Naive thymus-derived CD4-positive, alpha-beta T cell (primary cell): ENCODE data around the gene BHMT2. TPM values are rescaled to one million over a fixed set of nuclear protein-coding genes. Genes with fewer than 3 reads are reported as not detected.

ENCODE experiments used
- ATAC-seq: fragments of 150-1000 bp; cut with Tn5 transposase; 2 replicates; pipeline ENCODE4 v1.10.0; 2021; ENCODE audit warnings: mild to moderate bottlenecking, moderate library complexity
- CTCF ChIA-PET: fragments of 350-600 bp; sonication (Branson Sonifier 250); formaldehyde crosslinking; loops from one replicate; lab custom pipeline; 2021; ENCODE audit warnings: antibody characterized with exemption; lab: Charles Lee
- POLR2A ChIA-PET: fragments of 350-600 bp; sonication (Branson Sonifier 250); formaldehyde crosslinking; loops from one replicate; lab custom pipeline; 2021; ENCODE audit warnings: antibody characterized with exemption, inconsistent platforms; lab: Charles Lee
- DNase-seq, 9 donors: peaks; one replicate each; pipeline versions ENCODE4 v3.0.0 to v3.0.0-alpha.2; 2020 to 2022; ENCODE audit warnings: mixed read lengths in 1 of 9
- H3K27ac ChIP-seq: one replicate; pipeline ENCODE4 v1.7.0; 2013; ENCODE audit warnings: mild to moderate bottlenecking, low read depth, low read length, moderate library complexity
- H3K27me3 ChIP-seq, 2 donors: one replicate each; pipeline ENCODE4 v1.7.0; 2013; ENCODE audit warnings: low read length in 2 of 2, mild to moderate bottlenecking in 2 of 2, moderate library complexity in 2 of 2; ENCODE audit not compliant: control insufficient read depth in 2 of 2, insufficient read depth in 2 of 2
- H3K36me3 ChIP-seq, 3 experiments: 1 replicate in 2 of 3; 2 replicates in 1 of 3; pipeline ENCODE4 v1.7.0; 2013; ENCODE audit warnings: low read length in 3 of 3, mild to moderate bottlenecking in 3 of 3, moderate library complexity in 1 of 3; ENCODE audit not compliant: insufficient read depth in 3 of 3, control insufficient read depth in 2 of 3
- H3K4me1 ChIP-seq, 2 donors: one replicate each; pipeline ENCODE4 v1.7.0; 2013; ENCODE audit warnings: low read length in 2 of 2, mild to moderate bottlenecking in 2 of 2, moderate library complexity in 1 of 2; ENCODE audit not compliant: control insufficient read depth in 2 of 2, insufficient read depth in 2 of 2
- H3K4me3 ChIP-seq: 2 replicates; pipeline ENCODE4 v1.7.0; 2013; ENCODE audit warnings: mild to moderate bottlenecking, low read length
- H3K9me3 ChIP-seq, 3 experiments: 1 replicate in 2 of 3; 2 replicates in 1 of 3; pipeline ENCODE4 v1.7.0; 2013; ENCODE audit warnings: low read length in 3 of 3; ENCODE audit not compliant: control insufficient read depth in 2 of 3
- H3K27ac Mint-ChIP-seq, 9 donors: one replicate each; pipeline ENCODE4 v1.8.0; 2020 to 2022; ENCODE audit warnings: mixed read lengths in 9 of 9, mild to moderate bottlenecking in 8 of 9, moderate library complexity in 5 of 9, inconsistent platforms in 2 of 9
- H3K27me3 Mint-ChIP-seq, 5 donors: one replicate each; pipeline ENCODE4 v1.8.0; 2021 to 2022; ENCODE audit warnings: mixed read lengths in 5 of 5, mild to moderate bottlenecking in 1 of 5
- H3K36me3 Mint-ChIP-seq, 5 donors: one replicate each; pipeline ENCODE4 v1.8.0; 2020 to 2022; ENCODE audit warnings: mixed read lengths in 5 of 5, mild to moderate bottlenecking in 3 of 5, inconsistent platforms in 1 of 5
- H3K4me1 Mint-ChIP-seq, 7 donors: one replicate each; pipeline ENCODE4 v1.8.0; 2020 to 2022; ENCODE audit warnings: mixed read lengths in 7 of 7, mild to moderate bottlenecking in 3 of 7, inconsistent platforms in 1 of 7
- H3K4me3 Mint-ChIP-seq, 10 donors: one replicate each; pipeline ENCODE4 v1.8.0; 2020 to 2022; ENCODE audit warnings: mild to moderate bottlenecking in 10 of 10, mixed read lengths in 10 of 10, moderate library complexity in 6 of 10, inconsistent platforms in 2 of 10
- H3K9me3 Mint-ChIP-seq, 11 donors: one replicate each; pipeline ENCODE4 v1.8.0; 2020 to 2022; ENCODE audit warnings: mixed read lengths in 11 of 11, mild to moderate bottlenecking in 4 of 11, inconsistent platforms in 1 of 11, moderate library complexity in 1 of 11
- intact Hi-C, 2 donors: fragments of 100-400 bp; cut with micrococcal nuclease; formaldehyde crosslinking; loops; one replicate each; pipeline ENCODE4 v1.15.1; 2023
- polyA plus RNA-seq, 2 donors: library from polyadenylated mRNA; unstranded; fragments of 300-500 nt; fragmentation: Illumina TruSeq; gene quantifications; one replicate each; pipeline ENCODE4 v1.2.3, GENCODE V29; 2021
- total RNA-seq, 6 experiments: library from RNA in 5 of 6; stranded (reverse) in 5 of 6; gene quantifications; 1 replicate in 5 of 6; 2 replicates in 1 of 6; pipeline ENCODE4 v1.2.3 and lab custom pipeline; 2021 to 2026

The BHMT2 gene
- total and polyA plus RNA-seq, 7 experiments from 2014 or later = not detected

GRCh38 chr5:79130781-79131180 is 61.2 kb downstream of the BHMT2 start:
- H3K4me1 Mint-ChIP-seq = peaks cover 7 to 17% (median 10%) of the 10 kb centered on the region in 7 donors
- no peak overlapping the region for H3K27ac Mint-ChIP-seq
- H3K9me3 ChIP-seq = no peaks in the 10 kb centered on the region
- no peak overlapping the region for H3K4me3 Mint-ChIP-seq
- peaks cover 0 to 1% (median 0%) of the 10 kb centered on the region in 11 donors for H3K9me3 Mint-ChIP-seq
- H3K36me3 ChIP-seq = no peaks in the 10 kb centered on the region
- H3K27ac ChIP-seq = no peak overlapping the region
- H3K36me3 Mint-ChIP-seq = no peaks in the 10 kb centered on the region
- H3K27me3 Mint-ChIP-seq = peaks cover 0 to 9% (median 5%) of the 10 kb centered on the region in 5 donors
- intact Hi-C loops = loop anchor here (5.0 to 10.0 kb wide), 6 partner anchors 72 to 1177 kb away; no protein-coding TSS in a partner anchor
- ChIA-PET CTCF (no interaction called here), POLR2A (no interaction called here)
- H3K4me3 ChIP-seq = no peak overlapping the region
- H3K27me3 ChIP-seq = no peaks in the 10 kb centered on the region
- peaks cover 9 to 11% of the 10 kb centered on the region in 2 donors for H3K4me1 ChIP-seq
- ATAC-seq (no peak), DNase-seq (no peak)

DNA sequence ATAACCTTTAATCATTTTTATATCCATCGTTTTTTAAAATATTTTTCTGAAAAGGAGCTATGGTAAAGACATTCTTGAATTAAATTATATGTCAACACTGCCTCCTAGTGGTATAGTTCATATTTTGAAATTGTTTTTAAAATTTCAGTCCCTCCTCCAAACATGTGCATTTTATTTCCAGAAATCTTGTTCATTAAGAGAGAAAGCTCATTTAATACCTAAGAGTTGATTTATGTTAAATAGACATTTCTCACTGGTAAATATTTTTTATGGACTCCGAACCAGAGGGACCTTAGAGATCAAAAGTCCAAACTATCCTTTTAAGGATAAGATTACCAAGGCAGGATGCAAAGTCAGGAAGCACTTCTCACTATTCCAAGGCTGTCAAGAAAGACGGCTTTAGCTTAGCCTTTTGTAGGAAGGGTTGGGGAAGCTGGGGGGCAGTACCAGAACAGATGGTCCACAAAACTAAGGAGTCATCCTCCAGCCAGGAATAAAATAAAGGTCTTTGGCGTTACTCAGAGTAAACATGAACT is 63.6 kb downstream of the BHMT2 start:
- Mint-ChIP-seq H3K4me1 (peaks cover 7 to 17% (median 10%) of the 10 kb centered on the region in 7 donors), H3K9me3 (peaks cover 0 to 1% (median 0%) of the 10 kb centered on the region in 11 donors), H3K27ac (peak overlapping the region in 3 of 9 donors; percentile 4 to 43 (median 5)), H3K36me3 (no peaks in the 10 kb centered on the region), H3K27me3 (peaks cover 0 to 9% (median 4%) of the 10 kb centered on the region in 5 donors), H3K4me3 (peak overlapping the region; percentile 45 to 80 (median 76))
- ATAC-seq = peak; percentile 64
- intact Hi-C loops = loop anchor here (1.0 to 10.0 kb wide), 16 partner anchors 69 to 1174 kb away; partner anchors contain the start of gene ARSB (in 1 of the 2)
- ChIA-PET POLR2A (interaction anchor here (0.9 to 1.0 kb wide), 2 partner anchors 14 to 148 kb away, joined by 3 read pairs; no protein-coding TSS in a partner anchor), CTCF (interaction anchor here (0.6 to 2.7 kb wide), 26 partner anchors 9 to 1673 kb away, joined by 3 to 49 read pairs (median 4); partner anchors contain the start of gene JMY)
- Histone ChIP-seq H3K27ac (no peak overlapping the region), H3K4me3 (peak overlapping the region; percentile 42), H3K4me1 (peaks cover 9 to 11% of the 10 kb centered on the region in 2 donors), H3K9me3 (no peaks in the 10 kb centered on the region), H3K27me3 (no peaks in the 10 kb centered on the region), H3K36me3 (no peaks in the 10 kb centered on the region)
- peak in 6 of 9 donors; percentile 12 to 50 (median 42) for DNase-seq

DNA sequence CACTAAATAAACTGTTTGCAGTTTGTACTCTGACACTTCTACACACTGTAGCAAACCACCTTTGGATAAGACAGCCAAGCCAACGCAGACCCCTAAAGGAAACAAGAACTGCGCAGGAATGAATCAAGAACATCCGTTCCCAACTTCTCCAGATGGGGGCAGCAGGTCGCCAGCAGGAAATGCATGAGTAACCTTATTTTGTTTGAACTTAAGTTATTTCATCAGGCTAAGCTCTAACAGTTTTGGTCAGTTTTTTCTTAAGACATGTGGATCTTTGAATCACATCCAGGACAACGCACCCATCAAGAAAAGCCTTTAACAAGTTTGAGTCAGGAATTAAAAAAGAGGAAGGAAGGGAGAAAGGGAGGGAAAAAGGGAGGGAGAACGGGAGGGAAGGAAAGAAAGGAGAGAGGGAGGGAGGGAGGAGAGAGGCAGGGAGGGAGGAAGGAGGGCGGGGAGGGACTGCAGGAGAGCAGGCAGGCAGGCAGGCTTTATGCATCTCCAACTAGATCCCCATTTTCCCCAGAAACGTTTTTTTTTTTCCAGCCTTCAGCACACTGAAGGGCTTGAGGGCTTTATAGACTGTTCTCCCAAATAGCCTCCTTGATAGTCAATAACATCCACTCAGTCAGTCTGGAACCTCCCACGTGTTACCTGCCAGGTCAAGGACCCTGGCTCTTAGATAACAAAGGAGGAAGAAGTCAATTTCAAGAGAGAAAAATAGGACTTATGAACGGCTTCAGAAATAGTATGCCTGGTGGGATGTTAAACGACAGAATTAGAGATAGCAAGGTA is 64.3 kb downstream of the BHMT2 start:
- Histone ChIP-seq H3K27me3 (no peaks in the 10 kb centered on the region), H3K36me3 (no peaks in the 10 kb centered on the region), H3K9me3 (no peaks in the 10 kb centered on the region), H3K4me3 (peak overlapping the region; percentile 42), H3K27ac (no peak overlapping the region), H3K4me1 (peaks cover 9 to 11% of the 10 kb centered on the region in 2 donors)
- H3K4me3 Mint-ChIP-seq = peak overlapping the region; percentile 45 to 80 (median 76)
- POLR2A ChIA-PET = interaction anchor here (0.9 to 1.0 kb wide), 2 partner anchors 13 to 148 kb away, joined by 3 read pairs; no protein-coding TSS in a partner anchor
- peaks cover 0 to 9% (median 4%) of the 10 kb centered on the region in 5 donors for H3K27me3 Mint-ChIP-seq
- H3K9me3 Mint-ChIP-seq = peaks cover 0 to 1% (median 0%) of the 10 kb centered on the region in 11 donors
- intact Hi-C loops = loop anchor here (1.0 to 10.0 kb wide), 16 partner anchors 68 to 1173 kb away; partner anchors contain the start of gene ARSB (in 1 of the 2)
- DNase-seq (peak; percentile 26 to 60 (median 48)), ATAC-seq (peak; percentile 84)
- no peaks in the 10 kb centered on the region for H3K36me3 Mint-ChIP-seq
- H3K27ac Mint-ChIP-seq = peak overlapping the region in 4 of 9 donors; percentile 4 to 76 (median 42)
- CTCF ChIA-PET = interaction anchor here (0.6 to 2.7 kb wide), 19 partner anchors 9 to 553 kb away, joined by 3 to 49 read pairs (median 5); partner anchors contain the start of gene JMY
- H3K4me1 Mint-ChIP-seq = peaks cover 7 to 17% (median 10%) of the 10 kb centered on the region in 7 donors

DNA sequence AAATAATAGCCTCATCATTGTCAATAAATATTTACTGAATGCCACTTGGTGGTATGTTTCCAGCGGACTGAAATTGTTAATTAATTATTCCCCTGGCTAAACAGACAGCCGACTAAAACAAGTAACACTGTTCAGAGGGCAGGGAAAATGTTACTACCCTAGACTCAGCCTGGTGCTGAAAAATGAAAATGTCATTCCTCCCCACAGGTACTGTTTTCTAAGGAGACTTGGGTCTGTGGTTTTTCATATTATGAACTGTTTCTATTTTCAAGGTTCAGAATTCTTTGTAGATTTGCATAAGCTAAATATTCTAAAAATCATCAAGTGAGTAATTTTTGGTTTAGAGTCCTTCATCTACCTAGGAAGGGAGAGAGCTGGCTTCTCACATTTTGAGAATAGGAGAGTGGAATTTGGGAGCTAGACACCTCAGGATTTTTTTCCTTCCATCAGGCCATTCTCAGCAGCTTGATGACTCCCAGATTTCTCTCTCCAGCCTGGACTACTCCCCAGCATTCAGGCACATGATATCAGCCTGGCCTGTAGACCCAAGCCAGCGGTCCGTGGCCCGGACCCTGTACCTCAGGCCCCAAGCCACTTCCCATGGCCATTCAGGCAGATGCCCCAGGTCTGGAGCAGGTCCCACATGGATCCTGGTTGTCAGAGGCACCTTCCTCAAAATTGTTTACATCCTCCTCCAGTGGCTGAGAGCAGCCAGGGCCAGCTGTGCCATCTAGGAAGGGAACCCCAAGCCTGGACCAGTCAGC is 66.4 kb downstream of the BHMT2 start:
- POLR2A ChIA-PET = no interaction called here
- peaks cover 0 to 9% (median 4%) of the 10 kb centered on the region in 5 donors for H3K27me3 Mint-ChIP-seq

GRCh38 chr5:79136618-79137017 is 67.1 kb downstream of the BHMT2 start:
- Histone ChIP-seq H3K4me1 (peaks cover 9 to 11% of the 10 kb centered on the region in 2 donors), H3K36me3 (no peaks in the 10 kb centered on the region), H3K4me3 (no peak overlapping the region), H3K27ac (no peak overlapping the region), H3K27me3 (no peaks in the 10 kb centered on the region), H3K9me3 (no peaks in the 10 kb centered on the region)
- ChIA-PET CTCF (no interaction called here), POLR2A (no interaction called here)
- H3K4me3 Mint-ChIP-seq = no peak overlapping the region
- peaks cover 7 to 17% (median 10%) of the 10 kb centered on the region in 7 donors for H3K4me1 Mint-ChIP-seq
- ATAC-seq (no peak), DNase-seq (no peak)
- H3K36me3 Mint-ChIP-seq = peaks cover 0 to 8% (median 0%) of the 10 kb centered on the region in 5 donors
- intact Hi-C loops = loop anchor here in 1 of 2 donors (10.0 kb wide), 1 partner anchor 948 kb away; no protein-coding TSS in a partner anchor
- no peak overlapping the region for H3K27ac Mint-ChIP-seq
- peaks cover 0 to 13% (median 4%) of the 10 kb centered on the region in 11 donors for H3K9me3 Mint-ChIP-seq
- peaks cover 0 to 9% (median 4%) of the 10 kb centered on the region in 5 donors for H3K27me3 Mint-ChIP-seq

More for the DNA sequence above, 66.4 kb downstream of the BHMT2 start:
- H3K36me3 ChIP-seq = no peaks in the 10 kb centered on the region
- no peaks in the 10 kb centered on the region for H3K27me3 ChIP-seq
- no peak overlapping the region for H3K4me3 Mint-ChIP-seq
- intact Hi-C loops = loop anchor here in 1 of 2 donors (10.0 kb wide), 1 partner anchor 949 kb away; no protein-coding TSS in a partner anchor
- no peak overlapping the region for H3K4me3 ChIP-seq
- CTCF ChIA-PET = interaction anchor here (0.7 kb wide), 1 partner anchor 111 kb away, joined by 3 read pairs; no protein-coding TSS in a partner anchor
- peaks cover 9 to 11% of the 10 kb centered on the region in 2 donors for H3K4me1 ChIP-seq
- no peaks in the 10 kb centered on the region for H3K9me3 ChIP-seq
- DNase-seq (no peak), ATAC-seq (no peak)
- H3K4me1 Mint-ChIP-seq = peaks cover 7 to 17% (median 10%) of the 10 kb centered on the region in 7 donors
- no peak overlapping the region for H3K27ac Mint-ChIP-seq
- peaks cover 0 to 8% (median 4%) of the 10 kb centered on the region in 11 donors for H3K9me3 Mint-ChIP-seq
- peaks cover 0 to 8% (median 0%) of the 10 kb centered on the region in 5 donors for H3K36me3 Mint-ChIP-seq
- no peak overlapping the region for H3K27ac ChIP-seq
